IMR-90 (cell line): ENCODE results near the gene ACTN1. TPM values are rescaled to one million over a fixed set of nuclear protein-coding genes. Genes with fewer than 3 reads are reported as not detected.

Source experiments
- ATAC-seq: fragments of 200-7000 bp; cut with Tn5 transposase; 2 replicates; pipeline ENCODE4 v1.9.1; 2020; ENCODE audit warnings: low read depth, mild to moderate bottlenecking, moderate library complexity
- BruUV-seq: library from RNA; stranded (reverse); fragments of 400-500 nt; replicated peaks from 2 replicates; lab custom pipeline; 2021; lab: Mats Ljungman, UMichigan
- CTCF ChIA-PET: fragments of 300-600 bp; formaldehyde crosslinking; extraction: SDS; loops from one replicate; lab custom pipeline; 2021; ENCODE audit warnings: antibody characterized with exemption; lab: Yijun Ruan, JAX
- POLR2A ChIA-PET: fragments of 300-600 bp; sonication (Branson Sonifier 250); formaldehyde crosslinking; loops from one replicate; lab custom pipeline; 2022; ENCODE audit warnings: antibody characterized with exemption; ENCODE audit not compliant: unreplicated experiment; lab: Charles Lee
- DNase-seq: peaks from one replicate; pipeline ENCODE4 v3.0.0; 2013
- H2AFZ ChIP-seq: replicated peaks from 2 replicates; pipeline ENCODE3; 2013; ENCODE audit warnings: low read length, mild to moderate bottlenecking; ENCODE audit not compliant: poor library complexity
- H2AK5ac ChIP-seq: 2 replicates; pipeline ENCODE4 v1.6.1; 2013; ENCODE audit warnings: low read depth, low read length, inconsistent platforms
- H2AK9ac ChIP-seq: replicated peaks from 2 replicates; pipeline ENCODE3; 2013; ENCODE audit warnings: mild to moderate bottlenecking, low read depth, low read length, moderate library complexity; ENCODE audit not compliant: poor library complexity
- H2BK120ac ChIP-seq: 2 replicates; pipeline ENCODE4 v1.6.1; 2013; ENCODE audit warnings: low read depth, low read length, inconsistent platforms
- H2BK15ac ChIP-seq: 3 replicates; pipeline ENCODE4 v1.6.1; 2013; ENCODE audit warnings: low read depth, low read length, inconsistent platforms
- H2BK20ac ChIP-seq: 2 replicates; pipeline ENCODE4 v1.6.1; 2013; ENCODE audit warnings: low read depth, mild to moderate bottlenecking, inconsistent platforms, low read length, moderate library complexity
- H2BK5ac ChIP-seq: 2 replicates; pipeline ENCODE4 v1.6.1; 2013; ENCODE audit warnings: mild to moderate bottlenecking, low read depth, low read length, inconsistent platforms; ENCODE audit not compliant: poor library complexity, severe bottlenecking
- H3K14ac ChIP-seq: replicated peaks from 2 replicates; pipeline ENCODE4 v1.6.1; 2013; ENCODE audit warnings: low read depth, low read length, inconsistent platforms
- H3K18ac ChIP-seq: 2 replicates; pipeline ENCODE4 v1.6.1; 2013; ENCODE audit warnings: low read depth, low read length, control low read depth
- H3K23ac ChIP-seq: 2 replicates; pipeline ENCODE4 v1.6.1; 2013; ENCODE audit warnings: low read depth, low read length, inconsistent platforms
- H3K27ac ChIP-seq: 2 replicates; pipeline ENCODE4 v1.5.1; 2013; ENCODE audit warnings: mild to moderate bottlenecking, control low read depth, low read length; ENCODE audit not compliant: insufficient read depth
- H3K27me3 ChIP-seq: 2 replicates; pipeline ENCODE4 v1.6.1; 2013; ENCODE audit warnings: low read length; ENCODE audit not compliant: control insufficient read depth, insufficient read depth
- H3K36me3 ChIP-seq: 2 replicates; pipeline ENCODE4 v1.6.1; 2013; ENCODE audit warnings: low read length, mixed read lengths; ENCODE audit not compliant: control insufficient read depth, insufficient read depth
- H3K4ac ChIP-seq: 2 replicates; pipeline ENCODE4 v1.6.1; 2013; ENCODE audit warnings: low read depth, low read length, inconsistent platforms
- H3K4me1 ChIP-seq: 2 replicates; pipeline ENCODE4 v1.6.1; 2013; ENCODE audit warnings: low read length, mixed read lengths; ENCODE audit not compliant: control insufficient read depth, insufficient read depth
- H3K4me2 ChIP-seq: 2 replicates; pipeline ENCODE4 v1.6.1; 2013; ENCODE audit warnings: low read depth, mild to moderate bottlenecking, control low read depth, low read length, moderate library complexity
- H3K4me3 ChIP-seq: 2 replicates; pipeline ENCODE4 v1.5.1; 2013; ENCODE audit warnings: low read depth, mild to moderate bottlenecking, control low read depth, low read length, moderate library complexity; ENCODE audit not compliant: insufficient read depth
- H3K56ac ChIP-seq: 2 replicates; pipeline ENCODE4 v1.6.1; 2013; ENCODE audit warnings: low read length, inconsistent platforms; ENCODE audit not compliant: insufficient read depth; ENCODE audit errors: extremely low read depth
- H3K79me1 ChIP-seq, 2 experiments: 2 replicates each; pipeline ENCODE4 v1.6.1; 2013; ENCODE audit warnings: low read length in 2 of 2, inconsistent platforms in 1 of 2, low read depth in 1 of 2
- H3K9ac ChIP-seq: 2 replicates; pipeline ENCODE4 v1.6.1; 2013; ENCODE audit warnings: low read depth, low read length, control low read depth
- H3K9me1 ChIP-seq: 2 replicates; pipeline ENCODE4 v1.6.1; 2013; ENCODE audit warnings: low read length, inconsistent platforms; ENCODE audit not compliant: insufficient read depth
- H3K9me3 ChIP-seq: 2 replicates; pipeline ENCODE4 v1.6.1; 2013; ENCODE audit warnings: low read length; ENCODE audit not compliant: control insufficient read depth, insufficient read depth
- H4K20me1 ChIP-seq: 2 replicates; pipeline ENCODE4 v1.6.1; 2013; ENCODE audit warnings: low read length, inconsistent platforms; ENCODE audit not compliant: insufficient read depth
- H4K5ac ChIP-seq: 2 replicates; pipeline ENCODE4 v1.6.1; 2013; ENCODE audit warnings: mild to moderate bottlenecking, low read depth, low read length, control low read depth
- H4K8ac ChIP-seq, 2 experiments: 2 replicates each; pipeline ENCODE4 v1.6.1; 2013; ENCODE audit warnings: low read depth in 2 of 2, low read length in 2 of 2, control low read depth in 1 of 2, inconsistent platforms in 1 of 2
- H4K91ac ChIP-seq: 2 replicates; pipeline ENCODE4 v1.6.1; 2013; ENCODE audit warnings: low read depth, low read length, inconsistent platforms; ENCODE audit not compliant: insufficient read depth
- BHLHE40 ChIP-seq: fragments of 150-350 bp; IDR thresholded peaks from 2 replicates; pipeline ENCODE4 v1.6.1; 2016; ENCODE audit warnings: mild to moderate bottlenecking, low read depth, low read length
- CEBPB ChIP-seq: IDR thresholded peaks from 2 replicates; pipeline ENCODE4 v1.6.1; 2012; ENCODE audit warnings: low read depth, low read length, improper control_type of control experiment
- CHD1 ChIP-seq: IDR thresholded peaks from 2 replicates; pipeline ENCODE4 v1.6.1; 2012; ENCODE audit warnings: low read depth, low read length, improper control_type of control experiment
- FOS ChIP-seq: fragments of 150-350 bp; IDR thresholded peaks from 2 replicates; pipeline ENCODE4 v1.6.1; 2016; ENCODE audit warnings: low read depth, low read length
- MAFK ChIP-seq: IDR thresholded peaks from 2 replicates; pipeline ENCODE4 v1.6.1; 2012; ENCODE audit warnings: low read depth, low read length, improper control_type of control experiment
- MAZ ChIP-seq: IDR thresholded peaks from 2 replicates; pipeline ENCODE4 v1.6.1; 2012; ENCODE audit warnings: low read depth, mild to moderate bottlenecking, low read length, improper control_type of control experiment, moderate library complexity, borderline replicate concordance
- MXI1 ChIP-seq: IDR thresholded peaks from 2 replicates; pipeline ENCODE4 v1.6.1; 2012; ENCODE audit warnings: low read depth, mild to moderate bottlenecking, low read length, moderate library complexity, borderline replicate concordance
- NFE2L2 ChIP-seq: fragments of 150-350 bp; IDR thresholded peaks from 2 replicates; pipeline ENCODE4 v1.6.1; 2016; ENCODE audit warnings: low read depth, mild to moderate bottlenecking, low read length
- RAD21 ChIP-seq: IDR thresholded peaks from 2 replicates; pipeline ENCODE4 v1.6.1; 2012; ENCODE audit warnings: low read length, improper control_type of control experiment
- RCOR1 ChIP-seq: IDR thresholded peaks from 2 replicates; pipeline ENCODE4 v1.6.1; 2012; ENCODE audit warnings: mild to moderate bottlenecking, low read length, improper control_type of control experiment; ENCODE audit not compliant: insufficient replicate concordance
- USF2 ChIP-seq: fragments of 150-350 bp; IDR thresholded peaks from 2 replicates; pipeline ENCODE4 v1.6.1; 2017; ENCODE audit warnings: mild to moderate bottlenecking, antibody characterized with exemption, low read length, low read depth
- WGBS, 2 experiments: methylation state at CpG; one replicate each; pipeline versions ENCODE4 v1.1.5 to v1.1.7; 2013; ENCODE audit warnings: missing lambda C conversion rate in 2 of 2; ENCODE audit not compliant: insufficient read length in 1 of 2; ENCODE audit errors: extremely low coverage in 2 of 2; 5-methylcytosine and 5-hydroxymethylcytosine counted together
- dilution Hi-C: fragments of 300-500 bp; cut with HindIII; formaldehyde crosslinking; loops from one replicate; pipeline ENCODE4 v1.14.3; 2018; ENCODE audit warnings: low sequenced_read_pairs; ENCODE audit not compliant: unreplicated experiment
- in situ Hi-C: fragments of 300-500 bp; cut with MboI; formaldehyde crosslinking; loops from 3 replicates; pipeline ENCODE4 v1.14.3; 2019; ENCODE audit warnings: low sequenced_read_pairs, inconsistent platforms, mixed read lengths
- intact Hi-C: fragments of 100-400 bp; cut with micrococcal nuclease; formaldehyde crosslinking; loops from 2 replicates; pipeline ENCODE4 v1.10.0; 2022
- polyA plus RNA-seq, 3 experiments: library from polyadenylated mRNA; depleted of rRNA; stranded (reverse); fragments of >200 nt; gene quantifications; 2 replicates each; pipeline ENCODE4 v1.2.3, GENCODE V29; 2012; ENCODE audit warnings: low replicate concordance in 1 of 3
- total RNA-seq: library from RNA; depleted of rRNA; stranded (reverse); fragments of >200 nt; gene quantifications from 2 replicates; pipeline ENCODE4 v1.2.3, GENCODE V29; 2012
- TF ChIP-seq, protein P1 (sequence below): conservative IDR thresholded peaks from 2 replicates; pipeline ENCODE4 v1.5.1; 2012; ENCODE audit warnings: mild to moderate bottlenecking, low read depth, low read length, improper control_type of control experiment
- TF ChIP-seq, protein P2 (sequence below): fragments of 150-350 bp; IDR thresholded peaks from 2 replicates; pipeline ENCODE4 v1.6.1; 2016; ENCODE audit warnings: low read depth, mild to moderate bottlenecking, low read length, moderate library complexity, borderline replicate concordance

ACTN1 gene
- total and polyA plus RNA-seq, 2 of the 4 experiments (the other 2 are of a cell fraction) = 684 to 766 TPM

DNA sequence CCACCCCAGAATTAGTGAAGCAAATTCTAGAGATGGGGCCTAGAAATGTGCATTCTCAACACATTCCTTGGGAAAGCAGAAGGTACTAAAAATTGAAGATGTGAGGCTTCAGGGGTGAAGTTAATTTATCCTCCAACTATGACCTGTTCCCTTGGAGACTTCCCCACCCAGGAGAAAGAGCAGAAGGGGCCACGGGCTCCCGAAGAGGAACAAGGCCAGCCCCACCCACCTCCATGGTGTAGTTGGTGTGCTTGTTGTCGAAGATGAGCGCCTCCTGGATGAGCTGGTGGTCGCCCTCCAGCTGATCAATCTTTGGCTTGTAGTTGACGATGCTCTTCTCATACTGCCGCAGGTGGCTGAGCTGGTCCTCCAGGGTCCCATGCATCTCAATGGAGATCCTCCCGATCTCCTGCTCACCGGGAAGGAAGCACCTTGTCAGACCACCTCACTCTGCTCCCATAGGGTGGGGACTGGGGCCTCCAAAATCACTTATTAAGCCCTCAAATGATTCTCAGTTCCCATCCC, 98.5 kb downstream of the ACTN1 start:
- dilution Hi-C loops (no loop called here), intact Hi-C loops (no loop called here), in situ Hi-C loops (no loop called here)
- H3K4me1 ChIP-seq = peaks cover 13% of the 10 kb centered on the region
- no peak overlapping the region for H3K4ac ChIP-seq
- no peak overlapping the region for H3K9ac ChIP-seq
- DNase-seq = no peak
- TF ChIP-seq CHD1 (no peak), RCOR1 (no peak), USF2 (no peak), MXI1 (no peak), RAD21 (no peak), CEBPB (no peak), MAZ (no peak), MAFK (no peak), BHLHE40 (no peak), FOS (no peak), NFE2L2 (no peak)
- TF ChIP-seq, protein P1, sequence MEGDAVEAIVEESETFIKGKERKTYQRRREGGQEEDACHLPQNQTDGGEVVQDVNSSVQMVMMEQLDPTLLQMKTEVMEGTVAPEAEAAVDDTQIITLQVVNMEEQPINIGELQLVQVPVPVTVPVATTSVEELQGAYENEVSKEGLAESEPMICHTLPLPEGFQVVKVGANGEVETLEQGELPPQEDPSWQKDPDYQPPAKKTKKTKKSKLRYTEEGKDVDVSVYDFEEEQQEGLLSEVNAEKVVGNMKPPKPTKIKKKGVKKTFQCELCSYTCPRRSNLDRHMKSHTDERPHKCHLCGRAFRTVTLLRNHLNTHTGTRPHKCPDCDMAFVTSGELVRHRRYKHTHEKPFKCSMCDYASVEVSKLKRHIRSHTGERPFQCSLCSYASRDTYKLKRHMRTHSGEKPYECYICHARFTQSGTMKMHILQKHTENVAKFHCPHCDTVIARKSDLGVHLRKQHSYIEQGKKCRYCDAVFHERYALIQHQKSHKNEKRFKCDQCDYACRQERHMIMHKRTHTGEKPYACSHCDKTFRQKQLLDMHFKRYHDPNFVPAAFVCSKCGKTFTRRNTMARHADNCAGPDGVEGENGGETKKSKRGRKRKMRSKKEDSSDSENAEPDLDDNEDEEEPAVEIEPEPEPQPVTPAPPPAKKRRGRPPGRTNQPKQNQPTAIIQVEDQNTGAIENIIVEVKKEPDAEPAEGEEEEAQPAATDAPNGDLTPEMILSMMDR = no peak
- TF ChIP-seq, protein P2, sequence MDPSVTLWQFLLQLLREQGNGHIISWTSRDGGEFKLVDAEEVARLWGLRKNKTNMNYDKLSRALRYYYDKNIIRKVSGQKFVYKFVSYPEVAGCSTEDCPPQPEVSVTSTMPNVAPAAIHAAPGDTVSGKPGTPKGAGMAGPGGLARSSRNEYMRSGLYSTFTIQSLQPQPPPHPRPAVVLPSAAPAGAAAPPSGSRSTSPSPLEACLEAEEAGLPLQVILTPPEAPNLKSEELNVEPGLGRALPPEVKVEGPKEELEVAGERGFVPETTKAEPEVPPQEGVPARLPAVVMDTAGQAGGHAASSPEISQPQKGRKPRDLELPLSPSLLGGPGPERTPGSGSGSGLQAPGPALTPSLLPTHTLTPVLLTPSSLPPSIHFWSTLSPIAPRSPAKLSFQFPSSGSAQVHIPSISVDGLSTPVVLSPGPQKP = no peak
- H2BK5ac ChIP-seq = no peak overlapping the region
- H3K56ac ChIP-seq = no peak overlapping the region
- H2BK15ac ChIP-seq = no peak overlapping the region
- peaks cover 61 to 94% of the 10 kb centered on the region in 2 experiments for H3K79me1 ChIP-seq
- CTCF ChIA-PET = interaction anchor here (0.6 kb wide), 1 partner anchor 20 kb away, joined by 3 read pairs; no protein-coding TSS in a partner anchor
- no peak overlapping the region for H3K14ac ChIP-seq
- POLR2A ChIA-PET = no interaction called here
- H2AK5ac ChIP-seq = no peak overlapping the region
- 96% methylated on average over 5 of the region's 9 CpGs; no CpG with 5 or more reads in 1 of the 2 experiments for WGBS, 2 experiments
- no peak overlapping the region for H4K8ac ChIP-seq
- H4K91ac ChIP-seq = no peak overlapping the region
- no peak overlapping the region for H3K27ac ChIP-seq
- no peak overlapping the region for H2AFZ ChIP-seq
- H3K9me3 ChIP-seq = no peaks in the 10 kb centered on the region
- BruUV-seq = no TSS peak
- H2BK20ac ChIP-seq = no peak overlapping the region
- peaks cover 96% of the 10 kb centered on the region for H3K36me3 ChIP-seq
- H3K23ac ChIP-seq = no peak overlapping the region
- no peak for ATAC-seq
- no peak overlapping the region for H3K4me3 ChIP-seq
- H3K9me1 ChIP-seq = peaks cover 21% of the 10 kb centered on the region
- no peak overlapping the region for H2AK9ac ChIP-seq
- H3K18ac ChIP-seq = no peak overlapping the region
- H3K27me3 ChIP-seq = no peaks in the 10 kb centered on the region
- peaks cover 93% of the 10 kb centered on the region for H4K20me1 ChIP-seq
- no peak overlapping the region for H3K4me2 ChIP-seq
- H4K5ac ChIP-seq = no peak overlapping the region
- H2BK120ac ChIP-seq = no peak overlapping the region
